Calu3 (cell line): ENCODE measurements around the gene SDK2. TPM values are rescaled to one million over a fixed set of nuclear protein-coding genes. Genes with fewer than 3 reads are reported as not detected.

Experiments
- BruUV-seq: library from RNA; stranded (reverse); fragments of 400-500 nt; replicated peaks from 2 replicates; lab custom pipeline; 2021; lab: Mats Ljungman, UMichigan
- CTCF ChIA-PET: fragments of 300-600 bp; sonication (Branson Sonifier 250); formaldehyde crosslinking; loops from one replicate; lab custom pipeline; 2022; ENCODE audit warnings: antibody characterized with exemption; lab: Charles Lee
- DNase-seq: peaks from one replicate; pipeline ENCODE4 v3.0.0; 2022
- H3K27ac Mint-ChIP-seq: one replicate; pipeline ENCODE4 v1.8.0; 2022; ENCODE audit warnings: mixed read lengths; ENCODE audit not compliant: unreplicated experiment
- H3K27me3 Mint-ChIP-seq: one replicate; pipeline ENCODE4 v1.8.0; 2022; ENCODE audit warnings: mixed read lengths; ENCODE audit not compliant: unreplicated experiment
- H3K36me3 Mint-ChIP-seq: one replicate; pipeline ENCODE4 v1.8.0; 2022; ENCODE audit warnings: mild to moderate bottlenecking, moderate library complexity, mixed read lengths; ENCODE audit not compliant: insufficient read depth, unreplicated experiment
- H3K4me1 Mint-ChIP-seq: one replicate; pipeline ENCODE4 v1.8.0; 2022; ENCODE audit warnings: mild to moderate bottlenecking, low read depth, mixed read lengths; ENCODE audit not compliant: unreplicated experiment
- H3K4me3 Mint-ChIP-seq: one replicate; pipeline ENCODE4 v1.8.0; 2022; ENCODE audit warnings: mild to moderate bottlenecking, low read depth, moderate library complexity, mixed read lengths; ENCODE audit not compliant: unreplicated experiment
- H3K9me3 Mint-ChIP-seq: one replicate; pipeline ENCODE4 v1.8.0; 2022; ENCODE audit warnings: low read depth, mixed read lengths; ENCODE audit not compliant: unreplicated experiment
- intact Hi-C: fragments of 100-400 bp; cut with micrococcal nuclease; formaldehyde crosslinking; loops from one replicate; pipeline ENCODE4 v1.10.0; 2022; ENCODE audit not compliant: unreplicated experiment
- total RNA-seq: library from RNA; stranded (reverse); gene quantifications from 2 replicates; pipeline ENCODE4 v1.2.3, GENCODE V29; 2022
- TF ChIP-seq, protein P1 (sequence below): fragments of 200-600 bp; IDR thresholded peaks from one replicate; pipeline ENCODE4 v1.8.0; 2022; ENCODE audit warnings: antibody characterized with exemption; ENCODE audit not compliant: unreplicated experiment

SDK2 gene
- total RNA-seq, 1 experiment from 2014 or later: not detected

- Mint-ChIP-seq H3K36me3 (no peaks in the 10 kb centered on the region), H3K27me3 (peaks cover 100% of the 10 kb centered on the region)
- CTCF ChIA-PET: no interaction called here
These were observed 119.1 kb downstream of the SDK2 start for GRCh38 chr17:73524941-73525679.

GRCh38 chr17:73522696-73523095 lies 121.5 kb downstream of the SDK2 start:
- Mint-ChIP-seq H3K27ac (no peak overlapping the region), H3K4me1 (no peaks in the 10 kb centered on the region), H3K36me3 (no peaks in the 10 kb centered on the region), H3K27me3 (peaks cover 96% of the 10 kb centered on the region), H3K9me3 (no peaks in the 10 kb centered on the region), H3K4me3 (no peak overlapping the region)
- BruUV-seq: no TSS peak
- no peak for DNase-seq
- TF ChIP-seq, protein P1, sequence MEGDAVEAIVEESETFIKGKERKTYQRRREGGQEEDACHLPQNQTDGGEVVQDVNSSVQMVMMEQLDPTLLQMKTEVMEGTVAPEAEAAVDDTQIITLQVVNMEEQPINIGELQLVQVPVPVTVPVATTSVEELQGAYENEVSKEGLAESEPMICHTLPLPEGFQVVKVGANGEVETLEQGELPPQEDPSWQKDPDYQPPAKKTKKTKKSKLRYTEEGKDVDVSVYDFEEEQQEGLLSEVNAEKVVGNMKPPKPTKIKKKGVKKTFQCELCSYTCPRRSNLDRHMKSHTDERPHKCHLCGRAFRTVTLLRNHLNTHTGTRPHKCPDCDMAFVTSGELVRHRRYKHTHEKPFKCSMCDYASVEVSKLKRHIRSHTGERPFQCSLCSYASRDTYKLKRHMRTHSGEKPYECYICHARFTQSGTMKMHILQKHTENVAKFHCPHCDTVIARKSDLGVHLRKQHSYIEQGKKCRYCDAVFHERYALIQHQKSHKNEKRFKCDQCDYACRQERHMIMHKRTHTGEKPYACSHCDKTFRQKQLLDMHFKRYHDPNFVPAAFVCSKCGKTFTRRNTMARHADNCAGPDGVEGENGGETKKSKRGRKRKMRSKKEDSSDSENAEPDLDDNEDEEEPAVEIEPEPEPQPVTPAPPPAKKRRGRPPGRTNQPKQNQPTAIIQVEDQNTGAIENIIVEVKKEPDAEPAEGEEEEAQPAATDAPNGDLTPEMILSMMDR: no peak
- CTCF ChIA-PET: no interaction called here
- intact Hi-C loops: no loop called here

More at GRCh38 chr17:73524941-73525679, 119.1 kb downstream of the SDK2 start:
- BruUV-seq: no TSS peak
- Mint-ChIP-seq H3K9me3 (no peaks in the 10 kb centered on the region), H3K27ac (no peak overlapping the region), H3K4me1 (no peaks in the 10 kb centered on the region), H3K4me3 (no peak overlapping the region)
- intact Hi-C loops: no loop called here
- TF ChIP-seq, protein P1: no peak
- DNase-seq: no peak

DNA sequence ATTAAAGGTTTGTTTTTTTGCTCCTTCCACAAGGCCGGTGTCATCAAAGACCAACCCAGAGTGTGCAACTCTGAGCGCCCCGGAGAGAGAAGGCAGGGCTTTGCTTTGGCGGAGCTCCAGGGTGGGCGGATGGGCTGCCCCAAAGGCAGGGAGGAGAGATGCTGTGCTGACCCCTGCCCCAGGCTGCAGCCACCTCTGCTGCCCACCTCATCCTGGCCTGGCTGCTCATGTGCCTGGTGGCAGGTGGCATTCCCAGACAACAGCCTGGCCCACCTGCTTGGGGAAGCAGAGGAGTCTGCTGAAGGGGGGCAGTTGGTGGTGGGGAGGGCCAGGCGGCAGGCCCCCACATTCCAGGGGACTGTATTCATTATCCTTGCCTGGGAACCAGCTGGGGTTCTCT lies 122.1 kb downstream of the SDK2 start:
- Mint-ChIP-seq H3K9me3 (no peaks in the 10 kb centered on the region), H3K4me1 (no peaks in the 10 kb centered on the region), H3K27me3 (peaks cover 96% of the 10 kb centered on the region), H3K27ac (no peak overlapping the region), H3K4me3 (no peak overlapping the region), H3K36me3 (no peaks in the 10 kb centered on the region)
- TF ChIP-seq, protein P1: no peak
- no TSS peak for BruUV-seq
- intact Hi-C loops: no loop called here
- DNase-seq: no peak
- CTCF ChIA-PET: no interaction called here

GRCh38 chr17:73521376-73521775 lies 122.9 kb downstream of the SDK2 start:
- TF ChIP-seq, protein P1: no peak
- DNase-seq: no peak
- H3K9me3 Mint-ChIP-seq: no peaks in the 10 kb centered on the region
- no peaks in the 10 kb centered on the region for H3K4me1 Mint-ChIP-seq
- intact Hi-C loops: no loop called here
- peaks cover 96% of the 10 kb centered on the region for H3K27me3 Mint-ChIP-seq
- CTCF ChIA-PET: no interaction called here
- no peak overlapping the region for H3K27ac Mint-ChIP-seq
- H3K4me3 Mint-ChIP-seq: no peak overlapping the region
- BruUV-seq: no TSS peak
- H3K36me3 Mint-ChIP-seq: no peaks in the 10 kb centered on the region
